Measurements from ENCODE around the gene MX2.

DNA sequence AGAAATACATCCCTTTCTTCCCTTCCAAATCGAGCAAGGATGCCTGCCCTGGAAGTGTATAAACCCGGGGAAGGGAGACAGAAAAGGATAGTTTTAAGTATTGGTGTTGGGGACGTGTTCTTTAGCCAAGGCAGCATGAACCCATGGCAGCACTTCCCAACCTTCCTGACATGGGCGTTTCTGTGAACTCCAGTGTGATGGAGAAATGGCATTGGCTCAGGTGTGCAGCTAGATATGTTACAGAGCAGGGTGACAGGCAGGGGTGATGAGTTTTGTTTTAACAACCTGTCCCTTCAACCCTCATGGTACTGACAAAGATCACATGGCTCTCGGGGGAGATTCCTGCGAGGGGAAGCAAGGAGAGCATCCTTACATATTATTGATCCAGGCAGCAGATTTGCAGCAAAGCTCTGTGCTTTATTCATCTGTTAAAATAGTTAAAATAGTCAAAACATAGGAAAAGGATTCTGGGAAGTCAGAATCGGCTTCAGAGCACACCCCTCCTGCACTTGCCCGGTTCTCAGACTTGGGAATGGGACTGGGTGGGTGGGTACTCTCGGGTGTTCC is 68.2 kb downstream of the MX2 start:
- no peak for TF ChIP-seq CTCF (IDR thresholded peaks at IDR 0.05)
- no peak for TF ChIP-seq EZH2 (IDR thresholded peaks at IDR 0.05; ENCODE audit: borderline replicate concordance, insufficient read depth, low read depth, low read length, poor library complexity, severe bottlenecking)

Data from B cell (primary cell).